HL-60 (cell line): ENCODE measurements around the gene SHH.

Experiments
- CTCF ChIP-seq: IDR thresholded peaks from one replicate; pipeline ENCODE4 v1.5.1; 2011; ENCODE audit warnings: low read length, control low read depth, inconsistent platforms; ENCODE audit not compliant: insufficient read depth
- GABPA ChIP-seq: IDR thresholded peaks from 2 replicates; pipeline ENCODE4 v1.6.1; 2012; ENCODE audit warnings: low read depth
- POLR2AphosphoS5 ChIP-seq: IDR thresholded peaks from 2 replicates; pipeline ENCODE4 v1.6.1; 2012; ENCODE audit warnings: low read depth
- REST ChIP-seq: IDR thresholded peaks from 2 replicates; pipeline ENCODE4 v1.6.1; 2012; ENCODE audit warnings: low read depth; ENCODE audit not compliant: insufficient replicate concordance

GRCh38 chr7:155786491-155786890 is 25.8 kb downstream of the SHH start:
- TF ChIP-seq CTCF (no peak), POLR2AphosphoS5 (no peak), REST (no peak), GABPA (no peak)
